Measurements from ENCODE around the gene IMPA2.
"Not testable (repeated sequence)": the region's sequence is repeated elsewhere in the genome, so short reads cannot be mapped to it uniquely, and the experiment has no call there.

The IMPA2 gene

DNA sequence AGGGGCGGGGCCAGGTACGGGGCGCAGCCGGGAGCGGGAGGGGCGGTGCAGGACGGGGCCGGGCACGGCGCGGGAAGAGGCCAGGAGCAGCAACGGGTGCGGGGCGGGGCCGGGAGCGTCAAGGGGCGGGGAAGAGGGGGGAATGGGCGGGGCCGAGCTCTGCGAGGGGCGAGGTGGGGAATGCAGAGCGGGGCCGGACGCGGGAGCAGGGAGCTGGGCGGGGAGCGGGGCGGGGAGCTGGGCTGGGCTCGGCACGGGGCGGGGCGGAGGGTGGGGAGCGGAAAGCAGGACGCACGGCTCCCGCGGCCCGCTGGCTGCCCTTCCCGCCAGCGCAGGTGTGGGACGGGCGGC is at the start of gene IMPA2:
Gene IMPA2 (plus strand): TSS at position 316 of the 351 bp plus-strand sequence. CDS start 163 bp downstream, outside the sequence.
- no peak for DNase-seq

DNA sequence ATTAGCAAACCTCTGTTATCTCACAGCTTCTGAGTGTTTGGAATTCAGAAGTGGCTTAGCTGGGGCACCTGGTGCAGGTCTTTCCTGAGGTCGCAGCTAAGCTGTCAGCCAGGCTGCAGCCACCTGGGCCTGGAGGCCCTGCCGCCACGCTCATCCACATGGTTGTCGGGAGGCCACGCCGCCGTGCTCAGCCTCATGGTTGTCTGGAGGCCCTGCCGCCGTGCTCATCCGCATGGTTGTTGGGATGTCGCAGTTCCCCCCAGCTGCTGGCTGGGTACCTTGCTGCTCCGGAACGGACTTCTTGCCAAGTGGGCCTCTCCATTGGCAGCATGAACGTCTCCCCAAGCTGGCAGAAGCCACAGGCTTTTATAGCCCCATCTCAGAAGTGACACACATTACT is 48.9 kb upstream of the IMPA2 start:
- DNase-seq: no peak

DNA sequence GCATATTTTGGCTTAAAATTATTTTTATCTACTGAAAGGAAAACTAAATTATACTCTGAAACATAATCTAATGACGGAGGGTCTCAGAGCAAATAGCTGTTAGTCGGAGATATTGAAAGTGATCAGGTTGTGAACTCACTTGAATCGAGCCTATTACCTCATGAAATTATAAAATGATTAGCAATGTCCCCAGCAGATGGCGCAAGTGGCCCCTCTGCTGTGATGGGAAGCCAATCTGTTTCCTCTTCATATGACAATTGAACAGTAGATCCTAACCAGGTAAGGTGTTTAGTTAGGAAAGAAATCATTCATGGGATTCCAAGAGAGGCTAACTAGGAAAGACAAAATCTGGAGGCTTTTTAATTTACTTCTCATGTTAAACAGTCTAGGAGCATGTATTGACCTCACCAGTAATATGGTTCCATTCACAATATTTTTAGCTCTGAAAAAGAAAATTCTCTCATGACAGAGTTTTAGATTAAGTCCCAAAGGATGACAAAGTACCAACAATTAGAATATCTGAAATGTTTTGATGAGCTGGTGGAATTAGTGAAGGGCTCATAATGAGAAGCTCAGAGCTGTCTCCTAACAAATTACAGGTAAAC is 43.3 kb upstream of the IMPA2 start:
- peak; percentile 73 for DNase-seq

DNA sequence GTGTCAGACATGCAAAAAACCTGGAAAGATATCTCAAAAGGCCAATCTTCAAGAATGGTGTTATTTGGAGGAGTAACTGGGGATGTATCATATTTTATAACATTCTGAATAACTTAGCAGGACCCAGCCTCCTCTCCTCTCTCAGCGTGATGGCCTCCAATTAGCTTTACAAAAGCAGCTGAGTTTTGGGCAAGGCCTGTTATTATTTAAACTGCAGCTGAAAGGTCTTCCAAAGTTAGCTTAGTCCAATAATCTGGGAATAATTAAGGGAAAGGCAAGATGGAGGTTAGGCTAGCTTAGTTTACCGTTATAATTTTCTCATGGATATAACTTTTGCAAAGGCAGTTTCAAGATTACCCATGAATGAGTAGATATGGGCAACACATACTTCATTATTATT is 40.4 kb upstream of the IMPA2 start:
- no peak for DNase-seq

DNA sequence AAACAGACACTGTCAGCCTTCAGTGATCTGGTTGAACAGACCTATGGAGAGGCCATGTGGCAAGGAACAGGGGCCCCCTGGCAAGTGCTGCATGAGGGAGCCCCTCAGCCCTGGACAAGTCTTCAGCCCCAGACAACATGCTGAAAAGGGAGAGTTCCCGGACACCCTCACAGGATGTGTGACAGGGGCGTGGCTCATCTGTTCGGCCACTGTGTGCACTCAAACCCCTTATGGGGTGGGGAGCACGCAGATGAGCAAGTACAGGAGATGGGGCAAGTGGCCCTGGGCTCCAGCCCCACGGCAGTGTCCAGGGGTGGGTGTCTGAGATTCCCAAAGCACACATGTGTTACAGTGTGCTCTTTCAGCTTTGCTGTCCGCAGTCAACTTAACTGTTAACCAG is 37.8 kb upstream of the IMPA2 start:
- no peak for DNase-seq

DNA sequence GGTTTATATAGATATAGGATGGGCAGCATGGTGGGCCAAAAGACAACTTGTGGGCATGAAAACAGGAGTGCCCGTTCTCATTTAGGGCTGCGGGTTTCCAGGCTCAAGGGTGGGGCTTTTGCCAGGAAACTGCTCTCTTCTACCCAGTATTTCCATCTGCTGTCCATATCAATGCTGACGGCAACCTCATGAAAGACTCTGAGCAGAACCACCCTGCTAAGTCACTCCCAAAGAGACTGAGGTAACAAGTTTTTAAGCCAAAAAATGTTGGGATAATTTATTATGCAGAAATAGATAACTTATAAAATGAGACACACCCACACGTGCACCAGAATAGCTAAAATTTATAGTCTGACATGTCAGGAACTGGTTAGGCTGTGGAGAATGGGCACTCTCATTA is 37.1 kb upstream of the IMPA2 start:
- DNase-seq: no peak

DNA sequence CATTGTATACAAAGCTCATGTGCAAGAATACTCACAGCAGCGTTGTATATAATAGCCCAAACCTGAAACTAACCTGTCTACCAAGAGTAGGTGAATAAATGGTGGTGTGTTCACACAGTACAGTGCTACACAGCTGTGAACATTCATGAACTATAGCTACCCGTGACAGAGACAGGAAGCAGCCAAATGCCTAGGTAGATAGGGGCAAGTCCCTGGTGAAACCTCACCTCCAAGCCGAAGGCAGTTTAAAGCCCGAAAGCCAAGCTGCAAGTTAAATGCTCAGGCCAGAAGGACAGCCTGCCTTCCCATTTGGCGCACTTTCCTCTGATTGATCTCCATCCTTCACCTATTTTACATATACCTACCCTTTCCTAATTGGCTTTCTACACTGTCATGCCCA is 36.5 kb upstream of the IMPA2 start:
- DNase-seq: no peak

DNA sequence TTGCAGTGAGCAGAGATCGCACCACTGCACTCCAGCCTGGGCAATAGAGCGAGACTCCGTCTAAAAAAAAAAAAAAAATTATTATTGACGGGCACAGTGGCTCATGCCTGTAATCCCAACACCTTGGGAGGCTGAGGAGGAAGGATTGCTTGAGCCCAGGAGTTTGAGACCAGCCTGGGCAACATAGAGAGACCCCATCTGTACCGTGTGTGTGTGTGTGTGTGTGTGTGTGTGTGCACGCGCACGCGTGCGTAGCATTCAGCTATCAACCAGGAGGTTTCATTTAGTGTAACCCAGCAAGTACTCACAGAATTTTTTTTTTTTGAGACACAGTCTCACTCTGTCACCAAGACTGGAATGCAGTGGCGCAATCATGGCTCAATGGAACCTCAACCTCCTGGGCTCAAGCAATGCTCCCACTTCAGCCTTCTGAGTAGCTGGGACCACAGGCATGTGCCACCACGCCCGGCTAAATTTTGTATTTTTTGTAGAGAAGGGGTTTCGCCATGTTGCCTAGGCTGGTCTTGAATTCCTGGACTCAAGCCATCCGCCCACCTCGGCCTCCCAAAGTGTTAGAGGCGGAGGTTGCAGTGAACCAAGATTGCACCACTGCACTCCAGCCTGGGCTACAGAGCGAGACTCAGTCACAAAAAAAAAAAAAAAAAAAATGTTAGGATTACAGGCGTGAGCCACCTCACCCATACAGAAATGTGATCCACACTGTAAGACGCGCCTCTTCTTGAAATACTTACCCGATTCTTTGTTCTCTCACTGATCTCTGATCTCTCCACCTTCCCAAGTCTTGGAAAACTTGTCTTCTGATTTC is 35.3 kb upstream of the IMPA2 start:
- not testable (repeated sequence) for DNase-seq

DNA sequence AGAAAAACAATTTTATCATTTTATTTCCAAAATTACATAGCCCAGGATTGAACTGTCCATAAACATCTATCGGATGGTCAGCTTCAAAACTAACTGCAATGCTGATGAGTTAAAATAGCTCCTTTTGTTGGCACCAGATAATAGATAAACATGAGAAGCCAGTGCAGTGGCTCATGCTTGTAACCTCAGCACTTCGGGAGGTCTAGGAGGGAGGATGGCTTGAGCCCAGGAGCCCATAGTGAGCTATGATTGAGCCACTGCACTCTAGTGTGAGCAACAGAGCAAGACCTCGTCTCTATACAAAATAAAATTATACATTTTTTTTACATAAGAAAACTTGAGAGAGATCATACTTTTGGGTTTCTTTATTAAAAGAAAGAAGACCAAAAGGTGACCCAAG is 34.6 kb upstream of the IMPA2 start:
- no peak for DNase-seq

DNA sequence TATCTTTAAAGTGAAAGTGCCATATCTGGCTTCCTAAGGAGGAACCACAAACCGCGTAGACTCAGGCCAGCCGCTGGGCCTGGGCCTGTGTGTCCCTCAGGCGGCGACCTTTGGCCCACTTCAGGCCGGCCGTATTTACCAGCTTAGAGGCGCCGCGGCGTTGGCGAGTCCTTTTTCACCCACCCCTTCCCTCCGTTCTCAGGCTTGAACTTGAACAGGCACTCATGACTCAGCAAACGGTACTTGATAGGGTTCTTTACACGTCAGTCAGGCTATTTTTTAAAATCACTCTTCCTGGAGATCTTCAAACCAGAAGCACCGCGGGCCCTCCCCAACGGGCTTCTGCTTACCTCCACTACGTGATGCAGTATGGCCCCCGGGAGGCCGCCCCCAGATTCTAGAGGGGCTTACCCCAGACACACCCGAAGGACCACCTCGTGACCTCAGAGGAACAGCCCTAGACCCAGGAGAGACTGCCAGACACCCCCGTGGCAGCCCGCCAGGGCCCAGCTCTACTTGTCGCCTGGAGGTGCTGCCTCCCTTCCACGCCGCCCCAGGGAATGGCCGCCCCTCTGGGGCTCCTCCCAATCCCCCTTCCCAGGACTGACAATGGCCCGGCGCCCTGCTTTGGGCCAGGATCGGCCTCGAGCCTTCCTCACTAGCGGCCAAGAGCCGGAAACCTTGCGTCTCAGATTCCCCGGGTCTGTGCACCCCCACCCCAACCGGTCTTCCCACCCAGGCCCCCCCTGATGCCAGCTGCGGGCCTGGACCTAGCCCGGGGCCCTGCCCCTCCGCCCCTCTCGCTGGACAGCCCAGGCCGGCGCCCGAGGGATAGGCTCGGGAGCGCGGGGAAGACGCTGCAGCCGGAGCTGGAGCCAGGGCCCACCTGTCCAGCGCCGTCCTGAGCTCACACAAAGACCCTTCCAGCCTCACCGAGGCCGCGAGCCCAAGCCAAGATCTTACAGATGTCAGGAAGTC is 33.8 kb upstream of the IMPA2 start:
- peak; percentile 58 for DNase-seq

DNA sequence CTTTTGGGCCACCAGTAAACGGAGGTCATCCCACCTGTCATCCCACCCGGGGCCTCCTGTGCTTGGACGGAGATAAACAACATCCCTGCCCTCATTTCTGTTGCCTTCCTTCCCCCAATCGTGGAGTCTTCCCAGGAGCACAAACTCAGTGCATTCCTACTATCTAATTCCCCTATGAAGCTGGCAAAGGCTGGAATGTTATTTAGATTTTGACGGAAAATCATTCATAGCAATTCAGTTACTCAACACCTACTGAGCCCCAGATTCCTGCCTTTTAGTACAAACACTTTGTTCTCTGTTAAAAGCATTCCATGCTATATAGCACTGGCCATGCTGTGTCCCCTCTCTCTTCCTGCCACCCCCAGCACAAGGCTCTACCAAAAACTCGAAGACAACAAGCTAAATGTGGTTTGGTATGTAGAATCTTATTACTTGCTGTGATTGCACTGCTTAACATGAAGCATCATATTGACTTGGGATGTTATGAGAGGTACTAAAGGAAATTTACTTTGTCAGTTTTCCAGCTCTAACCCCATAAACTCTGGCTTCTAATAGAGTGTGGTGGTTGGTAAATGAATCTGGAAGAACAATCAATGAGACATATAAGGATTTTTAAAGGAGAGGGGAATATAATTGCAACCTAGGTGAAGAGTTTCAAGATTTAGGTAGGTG is 32.3 kb upstream of the IMPA2 start:
- no peak for DNase-seq

DNA sequence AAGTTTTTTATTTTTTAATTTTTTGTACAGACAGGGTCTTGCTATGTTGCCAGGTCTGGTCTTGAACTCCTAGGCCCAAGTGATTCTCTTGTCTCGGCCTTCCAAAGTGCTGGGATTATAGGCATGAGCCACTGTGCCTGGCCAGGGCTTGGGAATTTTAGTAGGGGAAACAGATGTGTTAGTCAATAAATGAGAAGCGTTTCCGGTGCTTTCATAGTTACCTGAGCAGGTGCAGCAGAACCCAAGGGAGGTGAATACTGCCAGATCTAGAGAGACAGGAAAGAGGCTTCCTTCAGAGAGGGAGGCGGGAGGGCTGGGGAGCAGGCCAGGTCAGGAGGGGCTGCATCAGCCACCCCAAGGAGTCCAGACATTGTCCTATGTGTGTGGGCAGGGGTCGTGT is 30.5 kb upstream of the IMPA2 start:
- no peak for DNase-seq

DNA sequence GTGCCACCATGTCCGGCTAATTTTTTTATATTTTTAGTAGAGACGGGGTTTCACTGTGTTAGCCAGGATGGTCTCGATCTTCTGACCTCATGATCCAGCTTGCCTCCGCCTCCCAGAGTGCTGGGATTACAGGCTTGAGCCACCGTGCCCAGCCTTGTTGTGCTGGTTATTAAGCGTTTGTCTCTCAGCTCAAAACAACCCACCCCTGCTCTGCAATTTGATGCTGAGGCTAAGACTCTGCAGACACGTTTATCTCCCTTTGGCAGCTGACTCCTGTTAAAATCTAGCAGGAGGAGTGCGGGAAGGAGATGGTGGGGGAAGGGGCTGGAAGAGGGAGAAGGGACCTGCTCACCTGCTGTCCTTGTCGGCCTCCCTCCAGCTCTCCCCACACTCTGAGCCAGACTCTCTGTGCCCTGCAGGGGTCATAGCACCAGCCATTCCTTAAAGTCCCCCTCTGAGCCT is 29.9 kb upstream of the IMPA2 start:
- DNase-seq: no peak

DNA sequence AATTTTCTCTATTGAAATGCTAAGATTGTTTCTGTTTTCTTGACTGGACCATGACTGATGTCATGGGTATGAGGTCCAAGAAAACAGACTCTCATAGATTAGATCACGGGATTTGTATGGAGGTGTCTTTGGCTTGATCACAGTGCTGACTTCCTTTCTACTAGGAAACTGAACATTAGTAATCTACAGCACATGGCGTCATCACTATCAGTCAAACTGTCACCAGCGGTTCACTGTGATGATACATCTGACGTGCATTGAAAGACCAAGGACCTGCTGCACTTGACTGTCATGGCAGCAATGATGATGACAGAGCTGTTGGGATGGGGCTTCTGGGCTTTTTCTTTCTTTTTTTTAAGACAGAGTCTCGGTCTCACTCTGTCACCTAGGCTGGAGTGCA is 28.2 kb upstream of the IMPA2 start:
- no peak for DNase-seq

DNA sequence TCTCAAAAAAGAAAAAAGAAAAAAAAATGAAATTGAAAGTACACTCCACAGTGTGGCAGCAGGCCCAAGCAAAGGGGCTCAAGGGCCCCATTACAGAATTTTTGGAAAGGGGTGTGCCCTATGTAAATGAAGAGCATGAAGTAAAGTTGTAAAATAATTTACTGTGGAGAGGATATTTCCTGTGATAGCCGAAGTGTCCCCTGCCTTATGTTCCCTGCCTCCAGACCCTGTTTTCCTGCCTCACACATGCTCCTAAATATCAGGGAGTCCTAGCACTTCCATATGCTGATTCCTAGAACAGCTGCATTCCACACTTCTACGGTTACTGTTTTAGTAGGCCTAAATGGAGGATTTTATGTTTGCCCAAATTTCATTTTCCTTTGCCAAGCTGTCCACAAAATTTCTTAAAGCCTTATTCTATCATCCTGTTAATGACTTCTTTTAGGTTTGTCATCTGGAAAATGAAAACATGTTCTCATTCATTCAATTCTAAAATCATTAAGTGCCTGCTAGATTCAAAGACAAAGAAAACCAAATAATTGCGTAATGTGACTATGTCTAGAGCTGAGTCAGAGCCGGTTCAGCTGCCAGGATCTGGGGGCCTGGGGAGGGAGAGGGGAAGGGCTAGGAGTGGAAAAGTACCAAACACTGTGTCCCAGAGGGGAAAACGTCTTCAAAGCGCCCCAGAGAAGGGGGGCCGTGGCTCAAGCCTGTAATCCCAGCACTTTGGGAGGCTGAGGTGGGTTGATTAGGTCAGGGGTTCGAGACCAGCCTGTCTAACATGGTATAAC is 25.9 kb upstream of the IMPA2 start:
- no peak for DNase-seq

DNA sequence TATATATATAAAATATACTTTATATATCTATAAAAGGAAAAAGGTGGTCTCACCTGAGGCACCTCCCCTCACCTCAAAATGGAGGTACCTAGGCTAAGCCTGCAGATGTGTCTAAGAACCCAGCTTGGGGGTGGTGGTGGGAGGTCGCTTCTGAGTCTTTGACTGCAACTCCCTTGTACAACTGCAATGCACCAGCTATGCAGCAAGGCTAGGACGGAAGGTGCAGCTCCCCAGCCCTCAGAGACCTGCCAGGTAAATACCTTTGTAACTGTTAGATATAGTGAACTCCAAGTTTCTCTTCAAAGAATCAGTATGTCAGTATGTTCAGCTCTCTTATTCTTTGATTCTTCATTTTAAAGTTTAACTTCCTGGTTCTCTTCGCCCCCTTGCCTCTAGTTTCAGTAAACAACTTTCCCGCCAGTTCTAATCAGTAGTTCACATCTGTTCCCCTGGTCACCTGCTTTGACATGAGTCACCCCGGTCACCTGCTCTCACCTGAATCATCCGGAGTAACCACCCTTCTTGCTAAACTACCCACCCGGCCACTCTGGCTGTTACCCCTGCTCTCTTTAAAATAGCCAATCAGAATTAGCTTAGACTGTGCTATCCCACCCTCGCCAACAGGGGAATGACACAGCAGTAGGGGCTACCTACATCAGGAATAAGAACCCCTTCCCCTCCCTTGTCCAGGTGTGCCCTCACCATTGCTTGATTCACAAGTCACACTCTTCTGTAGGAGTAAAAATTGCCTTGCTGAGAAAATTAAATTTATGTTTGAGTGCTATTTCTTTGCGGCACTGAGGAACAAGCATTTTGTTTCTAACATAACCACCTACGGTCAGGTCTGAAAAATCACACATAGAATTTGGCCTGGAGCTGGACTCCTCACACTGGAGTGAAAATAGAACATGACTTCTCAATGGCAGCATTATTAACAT is 24.7 kb upstream of the IMPA2 start:
- DNase-seq: no peak

DNA sequence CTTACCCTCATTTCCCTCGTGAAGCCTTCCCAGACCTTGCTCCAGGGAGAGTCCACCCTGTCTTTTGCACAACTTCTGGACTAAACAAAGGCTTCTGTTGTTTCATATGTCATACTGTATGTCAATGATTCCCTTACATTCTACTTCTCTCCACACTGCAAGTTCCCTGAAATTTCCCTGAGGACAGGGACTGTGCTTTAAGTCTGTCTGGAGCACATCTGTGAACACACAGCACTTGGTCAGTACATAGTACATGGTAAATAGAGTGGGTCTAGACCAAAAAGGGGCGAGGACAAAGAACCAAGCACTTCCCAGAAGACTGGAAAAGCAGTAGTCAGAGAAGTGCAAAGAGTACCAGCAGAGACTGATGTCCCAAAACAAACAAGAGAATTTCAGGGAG is 23.7 kb upstream of the IMPA2 start:
- no peak for DNase-seq

DNA sequence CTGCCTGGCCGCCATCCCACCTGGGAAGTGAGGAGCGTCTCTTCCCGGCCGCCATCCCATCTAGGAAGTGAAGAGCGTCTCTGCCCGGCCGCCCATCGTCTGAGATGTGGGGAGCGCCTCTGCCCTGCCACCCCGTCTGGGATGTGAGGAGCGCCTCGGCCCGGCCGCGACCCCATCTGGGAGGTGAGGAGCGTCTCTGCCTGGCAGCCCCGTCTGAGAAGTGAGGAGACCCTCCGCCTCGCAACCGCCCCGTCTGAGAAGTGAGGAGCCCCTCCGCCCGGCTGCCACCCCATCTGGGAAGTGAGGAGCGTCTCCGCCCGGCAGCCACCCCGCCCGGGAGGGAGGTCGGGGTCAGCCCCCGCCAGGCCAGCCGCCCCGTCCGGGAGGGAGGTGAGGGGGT is 21.7 kb upstream of the IMPA2 start:
- DNase-seq: not testable (repeated sequence)

DNA sequence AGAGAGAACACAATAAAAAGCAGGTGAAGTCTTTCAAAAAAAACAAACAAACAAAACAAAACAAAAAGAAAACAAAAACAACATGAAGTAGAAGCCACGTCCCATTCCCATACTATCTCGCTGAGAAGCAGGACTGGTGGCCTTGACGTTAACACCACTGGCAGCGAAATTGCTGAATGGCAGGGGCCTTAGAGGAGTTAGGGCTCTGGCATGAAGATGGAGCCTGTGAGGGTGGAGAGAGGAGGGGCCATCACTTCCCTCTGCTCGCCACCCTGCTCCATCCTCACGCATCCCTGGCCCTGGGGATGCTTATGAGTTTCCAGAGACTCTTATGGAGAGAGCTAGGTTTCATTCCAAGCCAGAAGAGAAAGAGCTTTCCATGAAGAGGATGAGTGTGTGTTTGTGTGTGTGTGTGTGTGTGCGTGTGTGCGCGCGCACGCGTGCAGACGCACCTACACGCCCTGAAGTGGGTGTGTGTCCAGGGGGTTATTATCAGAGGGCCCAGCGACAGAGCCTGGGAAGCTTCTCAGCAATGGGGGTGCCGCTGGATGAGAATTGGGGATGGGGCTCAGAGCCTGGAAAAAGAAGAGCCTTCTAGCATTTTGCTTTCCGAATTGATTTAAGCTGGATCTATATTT is 20.4 kb upstream of the IMPA2 start:
- DNase-seq: no peak

DNA sequence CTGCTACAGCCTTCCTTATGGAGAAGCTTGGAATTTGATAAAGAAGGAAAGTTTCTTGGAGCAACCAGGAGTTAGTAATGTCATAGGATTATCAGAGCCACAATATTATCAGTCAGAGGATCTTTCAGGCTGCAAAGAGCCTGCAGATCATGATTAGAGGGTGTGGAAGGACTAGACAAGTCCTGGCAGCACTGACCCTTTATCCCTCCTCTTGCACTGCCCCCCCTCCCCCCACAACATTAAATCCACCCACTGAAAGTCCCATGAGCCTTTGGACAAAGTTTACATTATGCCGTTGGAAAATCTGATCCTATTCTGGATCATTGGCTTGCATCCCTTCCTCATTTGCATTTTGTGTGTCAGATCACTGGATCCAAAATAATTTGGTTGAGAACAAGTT is 18.7 kb upstream of the IMPA2 start:
- DNase-seq: no peak
